GM21367 (cell line): ENCODE data around the gene REXO1.

ENCODE experiments used
- ATAC-seq: cut with Tn5 transposase; IDR thresholded peaks from one replicate; pipeline ENCODE4 v1.9.1; 2021; ENCODE audit not compliant: unreplicated experiment

The REXO1 gene

GRCh38 chr19:1849132-1849474, 820 bp upstream of the REXO1 start:
- ATAC-seq: no peak

DNA sequence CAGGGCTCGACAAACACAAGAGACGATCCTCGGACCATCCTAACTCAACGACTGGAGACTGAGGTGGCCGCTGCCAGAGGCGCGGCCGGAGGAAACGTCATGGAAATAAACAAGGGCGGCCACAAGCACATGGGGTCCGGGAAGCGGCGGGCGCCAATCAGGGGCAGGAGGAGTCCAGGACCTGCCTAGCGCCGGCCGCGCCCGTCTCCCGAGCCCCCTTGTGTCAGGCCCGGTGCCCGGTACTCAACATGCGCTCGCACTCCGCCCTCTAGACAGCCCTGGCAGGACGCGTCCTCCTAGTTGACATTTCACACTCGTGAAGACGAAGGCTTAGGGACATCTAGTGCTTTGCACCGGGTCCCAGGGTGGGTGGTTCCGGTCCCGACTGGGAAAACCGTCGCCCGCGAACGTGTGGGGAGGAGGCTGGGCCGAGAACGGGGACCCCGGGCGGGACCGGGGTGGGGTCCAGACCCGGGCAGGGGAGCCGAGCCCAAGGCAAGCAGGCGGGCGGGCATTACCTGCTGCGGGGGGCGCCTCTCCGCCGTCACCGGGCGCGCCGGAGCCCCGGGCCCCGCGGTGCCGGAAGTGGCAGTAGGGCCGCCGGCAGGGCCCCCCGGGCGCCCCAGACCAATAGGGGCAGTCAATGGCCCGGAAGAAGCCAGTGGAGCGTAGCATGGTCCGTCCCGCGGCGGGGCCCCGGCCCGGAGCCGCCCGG, 442 bp downstream of the REXO1 start:
- ATAC-seq: peak; percentile 2

GRCh38 chr19:1847348-1847683, 967 bp downstream of the REXO1 start:
- no peak for ATAC-seq

GRCh38 chr19:1846517-1847204, 1.6 kb downstream of the REXO1 start:
- ATAC-seq: no peak

GRCh38 chr19:1845642-1846041, 2.6 kb downstream of the REXO1 start:
- no peak for ATAC-seq

GRCh38 chr19:1845125-1845515, 3.2 kb downstream of the REXO1 start:
- no peak for ATAC-seq

- no peak for ATAC-seq
Observed at GRCh38 chr19:1844513-1845124, 3.7 kb downstream of the REXO1 start.

DNA sequence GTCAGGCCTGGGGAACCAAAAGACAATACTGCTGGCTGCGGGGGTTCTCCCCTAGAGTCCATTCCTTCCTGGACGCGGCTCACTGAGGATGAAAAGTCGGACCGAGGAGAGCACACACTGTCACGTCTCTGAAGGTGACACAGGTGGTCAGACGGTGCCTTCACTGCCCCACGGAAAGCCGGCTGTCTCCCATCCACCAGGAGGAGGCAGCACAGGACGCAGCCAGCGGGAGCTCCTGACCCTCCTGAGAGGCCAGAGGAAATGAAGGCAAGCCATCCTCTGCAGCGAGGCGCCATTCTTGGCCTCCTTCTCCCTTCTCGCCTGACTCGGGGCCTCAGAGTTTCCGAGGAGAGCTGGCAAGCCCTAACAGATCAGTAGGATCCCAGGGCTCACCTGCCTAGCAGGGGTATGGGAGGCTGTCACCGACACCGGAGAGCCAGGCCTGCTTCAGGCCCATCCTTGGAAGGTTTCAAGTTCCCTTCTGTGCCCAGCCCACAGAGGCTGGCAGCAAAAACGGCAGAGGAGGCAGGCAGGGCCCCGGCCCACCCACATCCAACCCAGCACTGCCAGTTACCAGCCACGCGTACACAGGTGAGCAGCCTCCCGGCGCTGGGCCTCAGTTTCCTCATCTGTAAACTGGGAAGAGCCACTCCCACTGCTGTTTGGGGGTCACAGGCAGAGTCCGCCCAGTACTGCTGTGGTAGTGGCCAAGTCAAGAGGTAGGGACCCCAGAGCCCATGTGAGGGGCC, 4.5 kb downstream of the REXO1 start:
- no peak for ATAC-seq

- no peak for ATAC-seq
Observed at GRCh38 chr19:1843116-1843515, 5.2 kb downstream of the REXO1 start.

DNA sequence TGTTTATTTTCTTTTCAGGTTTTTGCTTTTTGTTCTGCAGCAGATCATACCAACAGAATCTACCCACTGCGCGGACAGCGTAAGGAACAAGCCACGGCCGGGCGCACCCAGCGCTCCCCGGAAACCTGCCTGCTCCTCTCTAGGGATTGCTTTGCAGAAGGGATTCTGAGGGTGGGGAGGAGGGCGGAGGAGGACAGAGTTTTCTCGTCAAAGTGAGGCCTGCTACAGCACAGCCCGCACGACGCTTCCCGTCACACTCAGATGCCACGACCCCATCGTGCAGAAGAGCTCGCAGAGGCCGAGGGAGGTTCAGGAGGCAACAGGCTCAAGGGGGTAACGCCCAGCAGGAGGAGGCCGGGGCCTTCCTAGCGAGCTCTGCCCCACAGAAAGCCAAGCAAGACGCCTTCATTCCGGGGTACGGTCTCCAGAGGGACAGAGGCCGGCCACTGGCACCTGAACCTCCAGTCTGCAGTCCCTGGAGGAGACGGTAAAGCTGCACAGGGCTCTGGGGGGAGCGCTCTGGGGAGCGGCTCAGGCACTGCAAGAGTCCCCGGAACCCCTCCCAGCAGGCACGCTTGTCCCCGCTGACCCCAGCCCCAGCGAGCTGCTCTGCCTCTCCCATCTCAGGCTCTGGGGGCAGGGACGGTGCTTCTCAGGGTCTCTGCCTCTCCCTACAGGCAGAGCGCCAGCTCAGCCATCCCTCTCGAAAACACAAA, 6.9 kb downstream of the REXO1 start:
- ATAC-seq: no peak

GRCh38 chr19:1840541-1841115, 7.7 kb downstream of the REXO1 start:
- no peak for ATAC-seq

DNA sequence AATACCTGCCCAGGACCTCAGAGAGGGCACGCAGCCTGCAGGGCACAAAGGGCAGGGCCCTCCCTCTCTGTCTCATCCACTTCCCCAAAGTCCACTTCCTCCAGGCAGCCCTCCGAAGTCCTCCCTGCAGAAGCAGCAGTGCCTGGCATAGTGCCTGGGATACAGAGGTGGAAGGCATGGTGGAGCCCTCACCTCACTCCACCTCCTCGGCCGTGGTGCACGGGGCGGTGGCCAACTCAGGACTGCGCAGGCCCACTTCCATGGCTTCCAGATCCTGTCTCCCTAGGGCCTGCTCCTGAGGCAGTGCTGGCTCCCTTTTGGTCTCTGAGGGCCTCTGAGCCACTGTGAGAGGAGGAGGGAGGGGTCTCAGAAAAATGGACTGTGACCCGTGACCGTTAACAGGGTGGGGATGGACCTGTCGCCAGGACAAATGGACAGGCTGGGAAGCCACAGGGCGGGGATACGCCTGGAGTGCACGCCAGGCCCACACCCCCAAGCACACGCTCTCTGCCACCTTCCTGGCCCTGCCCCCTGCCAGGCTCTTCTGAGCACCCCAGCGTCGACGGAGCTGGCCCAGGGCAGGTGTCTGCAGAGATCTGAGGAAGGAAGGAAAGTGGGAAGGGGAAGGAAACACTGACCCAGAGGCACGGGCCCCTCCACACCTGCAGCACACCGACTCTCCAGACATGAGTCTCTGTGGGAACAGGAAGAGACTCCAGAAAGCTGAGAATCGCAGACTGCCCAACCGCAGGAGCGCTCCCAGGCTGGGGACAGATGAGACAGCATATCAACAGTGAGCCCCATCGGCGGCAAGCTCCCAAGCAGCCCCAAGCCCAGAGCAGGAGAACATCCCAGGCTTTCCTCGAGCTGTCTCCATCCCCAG, 8.4 kb downstream of the REXO1 start:
- no peak for ATAC-seq

GRCh38 chr19:1837625-1838105, 10.6 kb downstream of the REXO1 start:
- no peak for ATAC-seq

DNA sequence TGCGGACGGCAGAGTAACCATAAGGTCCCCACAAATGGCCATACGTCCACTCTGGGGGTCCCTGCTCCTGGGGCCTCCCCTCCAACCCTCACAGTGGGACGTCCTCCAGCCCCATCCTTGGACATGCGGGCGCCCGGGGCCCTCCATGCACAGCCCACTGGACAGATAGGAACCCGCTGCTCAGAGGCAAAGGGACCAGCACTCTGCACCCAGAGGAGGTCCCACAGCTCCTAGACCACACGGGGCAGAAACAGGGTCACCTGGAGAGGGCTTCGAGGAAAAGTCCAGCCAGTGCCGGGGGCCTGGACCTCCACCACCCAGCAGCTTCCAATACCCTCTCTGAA, 11.1 kb downstream of the REXO1 start:
- no peak for ATAC-seq

- no peak for ATAC-seq
Observed at GRCh38 chr19:1836458-1837221, 11.6 kb downstream of the REXO1 start.

DNA sequence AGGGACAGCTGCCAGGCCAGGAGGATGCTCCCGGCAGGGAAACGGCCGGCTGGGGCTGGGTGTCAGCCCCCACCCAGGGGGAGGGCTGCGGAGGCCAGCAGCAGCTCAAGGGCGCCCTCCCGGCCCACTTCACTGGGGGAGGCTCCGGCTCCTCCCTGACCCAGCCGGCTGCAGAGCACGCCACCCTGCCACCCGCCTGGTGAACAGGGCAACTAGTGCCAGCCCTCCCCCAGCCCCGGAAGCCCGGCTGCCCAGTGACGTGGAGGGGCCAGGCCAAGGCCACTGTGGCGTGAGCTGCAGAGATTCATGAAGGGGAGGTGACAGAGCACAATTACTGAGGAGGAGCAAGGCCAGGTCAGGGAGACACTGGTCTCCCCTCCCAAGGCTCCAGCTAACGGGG, 14.7 kb downstream of the REXO1 start:
- ATAC-seq: no peak

DNA sequence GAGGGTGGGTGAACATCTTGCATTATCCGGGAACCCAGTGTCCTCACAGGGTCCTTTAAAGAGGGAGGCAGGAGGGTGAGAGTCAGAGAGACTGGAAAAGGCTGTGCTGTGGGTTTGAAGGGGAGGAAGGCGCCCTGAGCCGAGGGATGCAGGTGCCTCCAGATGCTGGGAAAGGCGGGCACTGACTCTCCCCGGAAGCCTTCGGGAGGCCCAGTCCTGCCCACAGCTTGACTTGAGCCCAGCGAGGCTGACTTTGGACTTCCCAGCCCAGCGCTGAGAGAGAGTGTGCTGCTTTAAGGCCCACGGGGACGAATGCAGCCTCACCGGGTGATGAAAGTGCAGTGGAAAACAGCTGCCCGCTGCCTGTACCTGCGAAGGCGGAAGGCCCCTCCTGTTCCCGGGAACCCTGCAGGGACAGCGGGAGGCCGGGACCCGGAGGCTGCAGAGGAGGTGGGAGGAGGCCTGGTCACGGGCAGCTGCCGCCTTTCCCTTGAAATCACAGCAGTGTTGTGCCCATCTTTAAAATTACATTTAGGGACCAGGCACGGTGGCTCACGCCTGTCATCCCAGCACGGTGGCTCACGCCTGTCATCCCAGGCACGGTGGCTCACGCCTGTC, 16.1 kb downstream of the REXO1 start:
- ATAC-seq: no peak

DNA sequence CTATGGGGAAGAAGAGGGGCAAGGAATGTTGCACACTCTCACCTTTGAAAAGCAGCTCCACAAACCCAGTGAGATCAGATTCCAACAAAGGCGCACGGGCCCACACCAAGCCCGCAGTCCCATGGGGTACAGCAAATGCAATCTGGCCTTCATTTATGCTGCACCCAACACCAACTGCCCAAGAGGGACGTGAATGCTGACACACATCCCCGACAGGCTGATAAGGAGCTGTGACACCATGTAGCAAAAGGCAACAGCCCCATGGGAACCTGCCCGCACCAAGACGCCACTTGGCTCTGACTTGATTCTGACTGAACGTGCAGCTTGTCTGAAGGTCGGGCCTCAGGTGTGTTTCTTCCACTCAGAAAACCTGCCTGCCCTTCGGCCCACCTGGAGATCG, 17.3 kb downstream of the REXO1 start:
- no peak for ATAC-seq

DNA sequence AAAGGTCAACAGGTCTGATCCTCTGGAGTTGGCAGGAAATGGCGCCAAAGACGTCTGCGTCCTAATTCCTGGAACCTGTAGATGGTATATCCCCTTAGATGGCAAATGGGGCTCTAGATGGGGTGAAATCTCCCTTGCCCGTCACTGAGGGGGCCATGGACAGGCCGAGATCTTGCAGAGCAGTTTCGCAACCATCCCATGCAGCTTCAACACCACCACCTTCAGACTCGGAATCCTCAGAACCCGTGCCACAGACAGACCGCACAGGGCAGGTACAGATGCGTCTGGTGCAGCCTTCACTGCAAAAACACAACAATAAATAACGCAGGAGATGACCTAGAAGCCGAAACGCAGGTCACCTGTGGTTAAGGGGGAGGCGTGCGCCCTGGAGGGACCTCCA, 17.7 kb downstream of the REXO1 start:
- ATAC-seq: no peak
